GM19240 (cell line): ENCODE data around the gene THRB.
A peak's percentile ranks its signal among the peaks of the same experiment; 100 is the strongest.
"Not testable (repeated sequence)": the region's sequence is repeated elsewhere in the genome, so short reads cannot be mapped to it uniquely, and the experiment has no call there.

Source experiments
- DNase-seq: peaks from one replicate; pipeline ENCODE4 v3.0.0; 2011; ENCODE audit warnings: low spot score; ENCODE audit not compliant: insufficient read length

Gene THRB

GRCh38 chr3:24119321-24119751, 375.3 kb downstream of the THRB start:
- DNase-seq, result no peak

- DNase-seq, result no peak
These were observed 377.1 kb downstream of the THRB start for GRCh38 chr3:24117508-24117907.

- no peak for DNase-seq
These were observed 382.9 kb downstream of the THRB start for GRCh38 chr3:24111711-24112110.

GRCh38 chr3:24110051-24110450, 384.6 kb downstream of the THRB start:
- DNase-seq, result no peak

GRCh38 chr3:24101676-24102168, 392.9 kb downstream of the THRB start:
- DNase-seq, result no peak

GRCh38 chr3:24100696-24101402, 393.8 kb downstream of the THRB start:
- DNase-seq, result no peak

GRCh38 chr3:24096695-24097290, 397.9 kb downstream of the THRB start:
- DNase-seq, result no peak

GRCh38 chr3:24096271-24096670, 398.4 kb downstream of the THRB start:
- no peak for DNase-seq

- not testable (repeated sequence) for DNase-seq
These were observed 399.8 kb downstream of the THRB start for GRCh38 chr3:24094818-24095217.

GRCh38 chr3:24088782-24089181, 405.9 kb downstream of the THRB start:
- peak; percentile 5 for DNase-seq

- DNase-seq, result no peak
These were observed 407.2 kb downstream of the THRB start for GRCh38 chr3:24087469-24087868.

GRCh38 chr3:24086617-24087404, 407.8 kb downstream of the THRB start:
- no peak for DNase-seq

- no peak for DNase-seq
These were observed 408.4 kb downstream of the THRB start for GRCh38 chr3:24086206-24086605.

- no peak for DNase-seq
These were observed 422.5 kb downstream of the THRB start for GRCh38 chr3:24072193-24072592.

- DNase-seq, result no peak
These were observed 425.6 kb downstream of the THRB start for GRCh38 chr3:24069045-24069444.

- no peak for DNase-seq
These were observed 427.2 kb downstream of the THRB start for GRCh38 chr3:24067483-24067882.
